LNCaP clone FGC (cell line): ENCODE measurements around the gene PSMD9.
A peak's percentile ranks its signal among the peaks of the same experiment; 100 is the strongest.

Experiments used
- DNase-seq: peaks from one replicate; pipeline ENCODE4 v3.0.0-alpha.2; 2011; ENCODE audit warnings: low read depth
- H3K4me3 ChIP-seq: 2 replicates; pipeline ENCODE4 v1.5.1; 2011; ENCODE audit warnings: mild to moderate bottlenecking, low read depth, low read length, control low read depth
- TF ChIP-seq, protein P1 (sequence below): IDR thresholded peaks from 2 replicates; pipeline ENCODE4 v1.5.1; 2012; ENCODE audit warnings: mild to moderate bottlenecking; ENCODE audit not compliant: control insufficient read depth, insufficient read depth; ENCODE audit errors: extremely low read depth

The PSMD9 gene

DNA sequence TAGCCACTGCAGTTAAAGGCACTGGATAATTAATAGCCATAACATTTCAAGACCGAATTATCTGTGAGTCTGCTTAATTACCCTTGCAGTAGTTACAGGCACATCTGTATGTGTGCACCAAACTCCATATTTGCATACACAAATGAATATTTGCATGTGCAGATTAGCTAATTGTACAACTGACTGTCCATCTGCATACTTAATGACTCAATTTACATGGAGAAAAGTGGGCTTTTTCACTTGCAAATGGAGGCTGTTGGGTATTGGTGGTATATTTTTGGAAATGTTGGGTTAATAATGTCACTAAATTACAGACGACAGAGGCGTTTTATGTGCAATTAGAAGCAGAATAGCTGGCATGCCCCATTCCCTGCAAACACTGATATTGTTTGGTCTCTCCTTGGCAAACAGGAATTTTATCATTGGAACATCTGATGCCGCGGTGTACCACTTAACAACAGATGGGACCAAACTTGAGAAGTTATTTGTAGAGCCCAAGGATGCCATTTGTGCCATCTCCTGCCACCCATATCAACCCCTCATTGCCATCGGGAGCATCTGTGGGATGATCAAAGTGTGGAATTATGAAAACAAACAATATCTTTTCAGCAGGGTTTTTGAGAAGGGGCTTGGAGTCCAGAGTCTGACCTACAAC, 69.4 kb downstream of the PSMD9 start:
- TF ChIP-seq, protein P1, sequence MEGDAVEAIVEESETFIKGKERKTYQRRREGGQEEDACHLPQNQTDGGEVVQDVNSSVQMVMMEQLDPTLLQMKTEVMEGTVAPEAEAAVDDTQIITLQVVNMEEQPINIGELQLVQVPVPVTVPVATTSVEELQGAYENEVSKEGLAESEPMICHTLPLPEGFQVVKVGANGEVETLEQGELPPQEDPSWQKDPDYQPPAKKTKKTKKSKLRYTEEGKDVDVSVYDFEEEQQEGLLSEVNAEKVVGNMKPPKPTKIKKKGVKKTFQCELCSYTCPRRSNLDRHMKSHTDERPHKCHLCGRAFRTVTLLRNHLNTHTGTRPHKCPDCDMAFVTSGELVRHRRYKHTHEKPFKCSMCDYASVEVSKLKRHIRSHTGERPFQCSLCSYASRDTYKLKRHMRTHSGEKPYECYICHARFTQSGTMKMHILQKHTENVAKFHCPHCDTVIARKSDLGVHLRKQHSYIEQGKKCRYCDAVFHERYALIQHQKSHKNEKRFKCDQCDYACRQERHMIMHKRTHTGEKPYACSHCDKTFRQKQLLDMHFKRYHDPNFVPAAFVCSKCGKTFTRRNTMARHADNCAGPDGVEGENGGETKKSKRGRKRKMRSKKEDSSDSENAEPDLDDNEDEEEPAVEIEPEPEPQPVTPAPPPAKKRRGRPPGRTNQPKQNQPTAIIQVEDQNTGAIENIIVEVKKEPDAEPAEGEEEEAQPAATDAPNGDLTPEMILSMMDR = no peak
- no peak overlapping the region for H3K4me3 ChIP-seq
- no peak for DNase-seq

DNA sequence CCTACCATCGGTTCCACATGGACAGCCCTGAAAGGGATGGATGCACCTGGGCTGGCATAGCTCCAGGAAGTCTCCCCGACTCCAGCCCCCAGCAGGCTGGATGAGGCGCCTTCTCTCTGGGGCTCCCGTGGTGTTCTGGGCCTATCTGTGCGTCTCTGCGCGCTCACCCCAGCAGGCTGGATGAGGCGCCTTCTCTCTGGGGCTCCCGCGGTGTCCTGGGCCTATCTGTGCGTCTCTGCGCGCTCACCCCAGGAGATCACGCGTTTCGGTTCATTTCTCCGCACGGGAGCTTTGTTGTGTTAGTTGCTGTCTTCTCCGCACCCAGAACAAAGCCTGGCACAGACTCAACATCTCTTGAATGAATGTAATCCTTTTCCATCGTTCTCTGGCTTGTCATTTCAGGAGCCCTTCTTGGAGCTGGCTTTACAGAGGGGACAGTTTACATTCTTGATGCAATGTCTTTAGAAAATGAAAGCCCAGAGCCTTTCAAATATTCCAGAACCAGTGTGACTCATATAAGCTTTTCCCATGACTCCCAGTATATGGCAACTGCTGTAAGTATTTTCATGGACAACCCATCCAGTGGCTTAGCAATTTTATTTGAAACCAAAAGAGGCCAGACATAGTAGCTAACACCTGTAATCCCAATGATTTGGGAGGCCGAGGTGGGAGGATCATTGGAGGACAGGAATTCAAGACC, 70.1 kb downstream of the PSMD9 start:
- no peak for DNase-seq
- TF ChIP-seq, protein P1 = no peak
- H3K4me3 ChIP-seq = no peak overlapping the region

DNA sequence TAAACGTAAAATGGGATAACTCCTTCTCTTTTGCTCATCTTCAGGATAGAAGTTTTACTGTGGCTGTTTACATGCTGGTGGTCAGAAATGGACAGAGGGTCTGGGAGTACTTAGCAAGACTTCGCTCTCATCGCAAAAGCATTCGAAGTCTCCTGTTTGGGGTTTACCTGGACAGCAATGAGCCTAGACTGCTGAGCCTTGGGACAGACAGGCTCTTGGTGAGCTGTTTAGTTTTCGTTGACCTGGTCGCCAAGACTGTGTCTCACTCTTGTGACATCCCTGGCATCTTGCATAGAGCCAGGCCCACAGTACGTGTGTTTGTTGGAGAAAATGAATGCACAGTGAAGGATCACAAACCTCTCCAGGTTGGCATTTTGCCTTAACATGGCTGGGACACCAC, 72.0 kb downstream of the PSMD9 start:
- H3K4me3 ChIP-seq = no peak overlapping the region
- no peak for DNase-seq
- TF ChIP-seq, protein P1 = no peak

DNA sequence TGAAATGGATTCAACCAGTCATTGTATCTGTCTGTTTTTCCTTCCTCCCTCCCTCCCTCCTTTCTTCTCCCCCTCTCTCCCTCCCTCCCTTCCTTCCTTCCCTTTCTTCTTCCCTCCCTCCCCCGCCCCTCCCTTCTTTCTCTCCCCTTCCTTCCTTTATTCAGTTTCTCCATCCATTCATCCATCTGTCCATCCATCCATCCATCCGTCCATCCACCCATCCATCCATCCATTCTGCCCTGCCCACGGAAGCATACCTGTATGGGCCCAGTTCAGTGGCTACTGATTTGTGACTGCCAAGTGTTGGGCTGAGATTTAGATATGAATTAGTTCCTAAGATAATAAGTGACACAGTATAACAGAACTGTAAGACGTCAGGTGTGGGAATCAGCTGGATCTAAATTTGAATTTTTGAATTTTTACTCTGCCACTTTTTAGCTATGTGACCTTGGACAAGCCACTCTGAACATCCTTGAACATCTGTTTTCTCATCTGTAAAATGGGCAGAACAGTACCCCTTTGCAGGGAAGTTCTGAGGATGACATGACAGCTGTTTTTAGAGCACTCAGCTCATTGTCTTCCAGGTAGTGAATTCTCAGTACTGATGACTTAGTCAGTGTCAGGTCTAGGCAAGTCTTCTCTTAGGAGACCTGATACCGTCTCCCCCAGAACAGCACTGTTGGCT, 72.7 kb downstream of the PSMD9 start:
- TF ChIP-seq, protein P1 = no peak
- H3K4me3 ChIP-seq = no peak overlapping the region
- DNase-seq = no peak

DNA sequence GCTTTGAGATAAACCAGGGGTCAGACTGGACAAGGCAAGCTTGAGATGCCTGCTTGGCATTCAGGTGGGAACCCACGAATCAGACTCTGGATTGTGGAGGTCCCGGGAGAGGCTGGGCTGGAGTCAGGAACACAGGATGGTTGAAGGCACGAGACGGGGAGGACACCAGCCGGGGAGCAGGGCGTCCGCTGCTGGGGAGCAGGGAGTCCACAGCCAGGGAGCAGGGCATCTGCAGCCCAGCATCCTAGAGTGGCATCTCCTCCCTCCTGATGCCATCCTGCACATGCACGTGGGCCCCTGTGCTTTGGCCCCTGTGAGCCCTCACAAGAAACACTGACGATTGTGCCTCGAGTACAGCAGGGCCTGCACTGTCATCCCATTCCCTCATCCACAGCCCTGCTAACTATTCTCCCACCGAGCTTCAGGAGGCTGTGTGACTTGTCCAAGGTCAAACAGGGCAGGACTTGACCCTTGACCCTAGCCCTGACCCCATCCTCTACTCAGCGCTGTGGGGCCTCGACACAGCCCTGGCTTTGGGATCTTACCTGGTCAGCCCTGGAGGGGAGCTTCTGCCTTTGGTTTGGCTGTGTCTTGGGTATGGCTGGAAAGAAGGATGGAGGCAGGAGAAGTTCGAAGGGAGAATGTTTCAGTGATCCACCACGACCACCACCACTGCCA, 74.9 kb downstream of the PSMD9 start:
- TF ChIP-seq, protein P1 = no peak
- H3K4me3 ChIP-seq = no peak overlapping the region
- DNase-seq = no peak

DNA sequence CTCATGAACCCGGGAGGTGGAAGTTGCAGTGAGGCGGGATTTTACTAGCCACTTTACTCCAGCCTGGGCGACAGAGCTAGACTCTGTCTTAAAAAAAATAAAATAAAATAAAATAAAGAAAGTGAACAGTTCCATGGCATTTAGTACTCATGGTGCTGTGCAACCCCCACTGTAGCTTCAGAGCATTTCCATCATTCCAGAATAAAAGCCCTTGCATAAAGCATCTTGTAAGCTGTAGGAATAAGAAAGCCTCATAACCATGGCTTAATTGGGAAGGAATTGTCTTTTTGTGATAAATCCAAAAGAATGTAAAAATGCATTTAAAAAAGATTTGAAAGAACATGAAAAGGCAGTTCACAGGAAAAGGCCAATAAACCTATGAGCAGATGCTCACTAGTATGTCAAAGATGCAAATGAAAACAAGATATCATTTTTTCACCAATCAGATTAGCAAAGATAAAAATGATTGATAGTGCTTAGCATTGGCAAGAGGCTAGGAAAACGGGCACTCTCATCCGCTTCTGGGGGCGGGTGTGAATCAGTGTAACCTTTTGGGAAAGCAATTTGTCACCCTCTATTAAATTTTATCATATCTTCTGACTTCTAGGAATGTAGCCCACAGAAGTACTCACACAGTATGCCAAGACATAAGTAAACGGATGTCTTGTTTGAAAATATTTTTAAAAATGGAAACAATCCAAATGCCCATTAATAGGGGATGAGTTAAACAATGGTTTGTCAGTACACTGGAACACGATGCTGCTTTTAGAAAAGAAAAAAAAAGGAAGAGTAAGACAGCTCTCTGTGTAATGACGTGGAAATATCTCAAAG, 76.4 kb downstream of the PSMD9 start:
- no peak overlapping the region for H3K4me3 ChIP-seq
- TF ChIP-seq, protein P1 = no peak
- DNase-seq = peak; percentile 60
